Measurements from ENCODE around the gene CUTC.
A peak's percentile ranks its signal among the peaks of the same experiment; 100 is the strongest.

Gene CUTC

DNA sequence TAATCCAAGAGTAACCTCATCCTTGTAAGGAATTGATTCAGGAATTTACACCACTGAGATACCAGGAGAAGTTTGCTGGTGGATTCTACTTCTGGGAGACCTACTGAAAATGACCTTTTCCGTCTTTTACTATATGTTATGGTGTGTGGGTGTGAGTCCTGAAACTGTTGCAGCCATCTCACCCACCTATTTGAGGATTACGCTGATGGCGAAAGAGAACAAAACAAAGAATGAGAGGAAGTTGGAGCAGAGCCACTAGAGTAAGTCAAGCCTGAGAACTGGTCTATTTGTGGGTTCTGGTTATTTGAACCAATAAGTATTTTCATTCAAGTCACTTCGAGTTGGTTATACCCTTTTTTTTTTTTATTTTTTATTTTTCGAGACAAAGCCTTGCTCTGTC lies 37.7 kb downstream of the CUTC start:
- H3K4me3 ChIP-seq (ENCODE audit: low read depth, low read length), result no peak overlapping the region
- TF ChIP-seq, protein P1, sequence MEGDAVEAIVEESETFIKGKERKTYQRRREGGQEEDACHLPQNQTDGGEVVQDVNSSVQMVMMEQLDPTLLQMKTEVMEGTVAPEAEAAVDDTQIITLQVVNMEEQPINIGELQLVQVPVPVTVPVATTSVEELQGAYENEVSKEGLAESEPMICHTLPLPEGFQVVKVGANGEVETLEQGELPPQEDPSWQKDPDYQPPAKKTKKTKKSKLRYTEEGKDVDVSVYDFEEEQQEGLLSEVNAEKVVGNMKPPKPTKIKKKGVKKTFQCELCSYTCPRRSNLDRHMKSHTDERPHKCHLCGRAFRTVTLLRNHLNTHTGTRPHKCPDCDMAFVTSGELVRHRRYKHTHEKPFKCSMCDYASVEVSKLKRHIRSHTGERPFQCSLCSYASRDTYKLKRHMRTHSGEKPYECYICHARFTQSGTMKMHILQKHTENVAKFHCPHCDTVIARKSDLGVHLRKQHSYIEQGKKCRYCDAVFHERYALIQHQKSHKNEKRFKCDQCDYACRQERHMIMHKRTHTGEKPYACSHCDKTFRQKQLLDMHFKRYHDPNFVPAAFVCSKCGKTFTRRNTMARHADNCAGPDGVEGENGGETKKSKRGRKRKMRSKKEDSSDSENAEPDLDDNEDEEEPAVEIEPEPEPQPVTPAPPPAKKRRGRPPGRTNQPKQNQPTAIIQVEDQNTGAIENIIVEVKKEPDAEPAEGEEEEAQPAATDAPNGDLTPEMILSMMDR (IDR thresholded peaks at IDR 0.05; ENCODE audit: low read depth, low read length), result no peak

DNA sequence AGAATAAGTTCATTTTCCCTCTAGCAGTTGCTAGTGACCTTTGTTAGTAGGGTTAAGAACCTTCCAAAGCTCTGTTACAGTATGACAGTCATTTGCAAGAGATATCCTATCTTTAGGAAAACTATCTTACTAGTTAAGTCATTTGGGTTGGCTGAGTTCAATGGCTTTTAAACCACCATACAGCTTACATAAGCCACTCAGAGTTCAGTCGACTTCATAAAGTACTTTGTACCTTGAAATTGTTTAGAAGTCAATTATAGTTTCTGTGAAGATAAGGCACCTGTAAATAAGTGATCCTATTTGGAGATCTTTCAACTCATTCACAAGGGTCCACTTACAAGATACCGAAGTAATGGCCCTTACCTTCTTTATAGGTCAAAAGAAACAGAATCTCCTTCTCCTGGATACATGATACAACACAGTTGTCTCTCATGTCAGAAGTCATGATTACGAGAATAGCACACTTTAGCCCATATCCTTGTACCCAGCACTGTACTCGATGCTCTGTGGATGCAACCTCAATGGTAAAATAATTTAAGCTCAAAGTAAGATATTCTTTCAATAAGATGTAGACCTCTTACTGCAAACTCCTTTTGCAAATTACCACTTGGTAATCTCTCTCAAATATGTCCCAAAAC lies 38.5 kb downstream of the CUTC start:
- TF ChIP-seq, protein P1 (IDR thresholded peaks at IDR 0.05; ENCODE audit: low read depth, low read length), result no peak

DNA sequence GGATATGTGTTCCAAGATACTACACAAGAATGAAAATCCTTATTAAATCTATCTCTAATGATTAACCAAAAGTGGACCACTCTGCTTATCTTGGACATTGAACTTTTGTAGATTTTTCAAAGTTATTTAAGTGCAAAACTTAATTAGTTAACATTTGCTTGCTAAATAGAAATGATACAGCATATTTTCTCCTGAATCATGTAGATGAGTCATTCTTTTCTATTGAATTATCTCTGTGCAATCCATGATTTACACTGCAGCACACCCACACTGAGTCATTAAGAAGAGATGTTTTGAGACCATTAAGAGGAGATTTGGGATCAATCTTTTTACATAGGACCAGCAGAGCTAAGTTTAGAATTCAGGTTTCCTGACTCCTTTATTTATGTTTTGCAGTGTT lies 43.8 kb downstream of the CUTC start:
- TF ChIP-seq, protein P1 (IDR thresholded peaks at IDR 0.05; ENCODE audit: low read depth, low read length), result no peak
- H3K4me3 ChIP-seq (ENCODE audit: low read depth, low read length), result no peak overlapping the region

More for the DNA sequence above, 38.5 kb downstream of the CUTC start:
- no peak overlapping the region for H3K4me3 ChIP-seq (ENCODE audit: low read depth, low read length)

DNA sequence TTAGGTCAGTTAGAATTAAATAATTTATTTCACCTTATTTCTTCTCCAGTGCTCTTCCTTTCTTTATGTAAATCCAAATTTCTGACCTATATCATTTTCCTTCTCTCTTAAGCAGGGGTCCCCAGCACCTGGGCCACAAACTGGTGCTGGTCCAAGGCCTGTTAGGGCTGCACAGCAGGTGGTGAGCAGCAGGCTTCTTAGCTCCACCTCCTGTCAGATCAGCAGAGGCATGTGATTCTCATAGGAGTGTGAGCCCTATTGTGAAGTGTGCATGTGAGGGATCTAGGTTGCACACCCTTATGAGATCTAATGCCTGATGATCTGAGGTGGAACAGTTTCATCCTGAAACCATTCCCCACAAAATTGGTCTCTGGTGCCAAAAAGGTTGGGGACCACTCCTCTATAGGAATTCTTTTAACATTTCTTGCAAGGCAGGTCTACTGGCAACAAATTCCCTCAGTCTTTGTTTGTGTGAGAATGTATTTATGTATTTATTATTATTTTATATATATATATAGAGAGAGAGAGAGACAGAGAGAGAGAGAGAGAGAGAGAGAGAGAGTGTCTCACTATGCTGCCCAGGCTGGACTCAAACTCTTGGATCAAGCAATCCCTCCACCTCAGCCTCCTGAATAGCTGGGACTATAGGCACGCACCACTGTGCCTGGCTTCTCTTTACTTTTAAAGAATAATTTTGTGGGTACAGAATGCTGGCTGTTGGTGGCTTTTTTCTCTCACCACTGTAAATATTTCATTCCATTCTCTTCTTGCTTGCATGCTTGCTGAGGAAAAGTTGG lies 46.1 kb downstream of the CUTC start:
- TF ChIP-seq, protein P1 (IDR thresholded peaks at IDR 0.05; ENCODE audit: low read depth, low read length), result no peak
- no peak overlapping the region for H3K4me3 ChIP-seq (ENCODE audit: low read depth, low read length)

DNA sequence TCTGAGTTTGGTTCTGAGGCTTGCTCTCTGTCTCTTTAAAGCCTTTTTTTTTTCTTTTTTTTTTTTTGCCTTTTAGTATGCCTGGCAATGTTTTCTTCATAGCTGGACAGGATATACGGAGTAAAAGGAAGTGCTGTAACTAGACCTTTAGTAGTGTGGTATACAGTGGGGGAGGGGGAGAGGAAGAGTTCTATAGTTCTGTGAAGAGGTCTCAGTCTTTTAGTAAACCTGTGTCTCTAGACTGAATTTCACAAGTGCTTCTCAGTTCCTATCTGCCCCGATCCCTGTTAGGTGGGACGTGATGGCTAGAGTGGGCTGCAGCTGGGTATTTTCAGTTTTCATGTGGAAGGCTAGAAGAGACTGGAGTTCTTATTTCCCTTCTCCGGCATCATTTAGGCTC lies 47.3 kb downstream of the CUTC start:
- TF ChIP-seq, protein P1 (IDR thresholded peaks at IDR 0.05; ENCODE audit: low read depth, low read length), result no peak
- H3K4me3 ChIP-seq (ENCODE audit: low read depth, low read length), result peak overlapping the region; percentile 51

DNA sequence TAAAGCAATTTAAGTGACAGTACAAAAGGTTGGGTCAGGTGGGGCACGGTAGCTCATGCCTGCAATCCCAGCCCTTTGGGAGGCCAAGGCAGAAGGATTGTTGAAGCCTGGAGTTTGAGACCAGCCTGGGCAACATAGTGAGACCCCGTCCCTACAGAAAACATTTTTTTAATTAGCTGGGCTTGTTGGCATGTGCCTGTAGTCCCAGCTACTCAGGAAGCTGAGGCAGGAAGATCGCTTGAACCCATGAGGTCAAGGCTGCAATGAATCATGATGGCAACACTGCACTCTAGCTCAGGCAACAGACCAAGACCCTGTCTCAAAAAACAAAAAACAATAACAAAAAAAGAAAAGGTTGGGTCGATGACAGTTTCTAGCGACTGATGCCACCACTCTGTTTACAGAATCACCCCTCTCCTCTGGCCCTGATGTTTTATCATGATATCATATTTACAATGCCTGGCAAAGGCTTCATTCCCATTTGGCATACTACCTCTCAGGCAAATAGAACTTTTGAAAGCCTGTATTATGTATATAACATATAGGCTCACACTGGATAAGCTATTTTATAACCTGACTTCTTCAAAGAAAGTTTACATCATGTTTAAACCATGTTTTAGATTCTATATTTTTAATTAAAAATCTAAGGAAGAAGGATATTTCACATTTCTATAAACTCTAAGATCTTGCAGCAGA lies 49.8 kb downstream of the CUTC start:
- TF ChIP-seq, protein P1 (IDR thresholded peaks at IDR 0.05; ENCODE audit: low read depth, low read length), result no peak
- no peak overlapping the region for H3K4me3 ChIP-seq (ENCODE audit: low read depth, low read length)
